Measurements from ENCODE around the gene LAMA3. TPM values are rescaled to one million over a fixed set of nuclear protein-coding genes. Genes with fewer than 3 reads are reported as not detected.

LAMA3 gene
- total RNA-seq, 1 experiment from 2014 or later, result 5.6 TPM

- no peak for TF ChIP-seq ZBTB33 (IDR thresholded peaks at IDR 0.05; ENCODE audit: extremely low read depth, insufficient replicate concordance, low read length)
- no peak for TF ChIP-seq SP1 (IDR thresholded peaks at IDR 0.05; ENCODE audit: low read depth)
- no peak for TF ChIP-seq FOSL1 (IDR thresholded peaks at IDR 0.05; ENCODE audit: low read depth)
- no peak for TF ChIP-seq CBX3 (IDR thresholded peaks at IDR 0.05; ENCODE audit: low read depth)
- TF ChIP-seq SIN3A (IDR thresholded peaks at IDR 0.05; ENCODE audit: low read depth), result no peak
Measured at GRCh38 chr18:23936381-23936958, 247.2 kb downstream of the LAMA3 start (continued).

GRCh38 chr18:23938043-23938756 lies 248.9 kb downstream of the LAMA3 start:
- ChIA-PET POLR2A (no interaction called here), RAD21 (ENCODE audit: low non-redundant PET in 1 of 2, low total read pairs in 2 of 2, uncharacterized antibody in 2 of 2, unreplicated experiment in 2 of 2) (no interaction called here), CTCF (no interaction called here)
- Histone ChIP-seq H3K4me3 (replicated peaks in 1 of 2; ENCODE audit: low read depth in 1 of 2, low read length in 2 of 2) (no peak overlapping the region), H4K20me1 (ENCODE audit: insufficient read depth) (no peaks in the 10 kb centered on the region), H3K79me2 (ENCODE audit: insufficient read depth, low read length) (no peaks in the 10 kb centered on the region), H3K9me3 (ENCODE audit: control insufficient read depth in 1 of 2, insufficient read depth in 1 of 2, low read depth in 1 of 2, low read length in 2 of 2) (no peaks in the 10 kb centered on the region), H2AFZ (ENCODE audit: low read depth, low read length, poor library complexity, severe bottlenecking) (no peak overlapping the region), H3K27me3 (ENCODE audit: insufficient read depth, low read length) (no peaks in the 10 kb centered on the region), H3K4me1 (ENCODE audit: control insufficient read depth in 1 of 2, insufficient read depth in 2 of 2, low read length in 2 of 2) (no peaks in the 10 kb centered on the region), H3K36me3 (ENCODE audit: control insufficient read depth in 1 of 2, insufficient read depth in 2 of 2, low read length in 2 of 2) (no peaks in the 10 kb centered on the region), H3K4me2 (ENCODE audit: low read length) (no peak overlapping the region), H3K9ac (ENCODE audit: low read length) (no peak overlapping the region), H3K27ac (ENCODE audit: low read depth, low read length) (no peak overlapping the region), H3K9me2 (ENCODE audit: insufficient read depth) (no peaks in the 10 kb centered on the region)
- DNase-seq (ENCODE audit: low read depth, low spot score), result no peak
- no peak for ATAC-seq
- TF ChIP-seq SP1 (IDR thresholded peaks at IDR 0.05; ENCODE audit: low read depth) (no peak), SRF (IDR thresholded peaks at IDR 0.05; ENCODE audit: low read depth) (no peak), MAX (IDR thresholded peaks at IDR 0.05) (no peak), YY1 (IDR thresholded peaks at IDR 0.05; ENCODE audit: extremely low read depth, insufficient replicate concordance, low read depth, low read length) (no peak), EZH2 (IDR thresholded peaks at IDR 0.05) (no peak), REST (IDR thresholded peaks at IDR 0.05; ENCODE audit: low read depth) (no peak), ZBTB33 (IDR thresholded peaks at IDR 0.05; ENCODE audit: extremely low read depth, insufficient replicate concordance, low read length) (no peak), POLR2A (IDR thresholded peaks at IDR 0.05; ENCODE audit: borderline replicate concordance, extremely low read depth, insufficient read depth, insufficient read length) (no peak)
- no TSS peak for BruUV-seq (replicated peaks)
- intact Hi-C loops (cut with micrococcal nuclease), result no loop called here

Measured in HCT116 (cell line).